ENCODE results near the gene CLIC3.
"Not testable (repeated sequence)": the region's sequence is repeated elsewhere in the genome, so short reads cannot be mapped to it uniquely, and the experiment has no call there.

The CLIC3 gene

DNA sequence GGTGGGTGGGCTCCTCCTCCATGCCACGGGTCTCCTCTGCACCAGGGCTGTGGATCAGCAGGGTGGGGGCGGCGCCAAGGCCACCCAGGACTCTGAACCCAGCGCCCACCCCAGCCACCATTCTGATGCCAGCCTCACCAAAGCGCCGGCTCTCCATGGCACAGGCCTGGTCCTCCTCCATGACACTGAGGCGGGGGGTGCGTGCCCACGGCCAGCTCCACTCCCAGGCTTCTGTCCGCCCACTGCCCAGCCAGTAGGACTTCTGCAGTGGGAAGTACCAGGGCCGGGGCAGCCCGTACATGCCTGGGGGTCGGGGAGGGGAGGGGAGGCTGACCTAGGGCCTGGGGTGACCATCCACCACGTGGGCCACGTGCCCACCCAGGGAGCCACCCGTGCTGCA, 20.1 kb upstream of the CLIC3 start:
- DNase-seq: no peak

DNA sequence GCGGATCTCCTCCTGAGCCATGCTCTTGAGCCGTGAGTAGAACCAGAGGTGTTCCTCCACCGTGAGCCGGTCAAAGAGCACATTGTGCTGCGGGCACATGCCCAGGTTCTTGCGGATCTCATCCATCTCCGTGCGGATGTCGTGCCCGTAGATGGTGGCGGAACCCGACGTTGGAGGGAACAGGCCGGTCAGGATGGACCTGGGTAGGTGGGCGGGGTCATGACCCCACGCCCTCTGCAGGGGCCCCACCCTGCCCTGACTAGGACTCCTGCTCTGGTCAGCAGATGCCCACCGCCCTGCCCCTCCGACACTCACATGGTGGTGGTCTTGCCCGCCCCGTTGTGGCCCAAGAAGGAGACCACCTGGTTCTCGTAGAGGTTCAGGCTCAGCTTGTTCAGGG, 19.6 kb upstream of the CLIC3 start:
- DNase-seq: no peak

DNA sequence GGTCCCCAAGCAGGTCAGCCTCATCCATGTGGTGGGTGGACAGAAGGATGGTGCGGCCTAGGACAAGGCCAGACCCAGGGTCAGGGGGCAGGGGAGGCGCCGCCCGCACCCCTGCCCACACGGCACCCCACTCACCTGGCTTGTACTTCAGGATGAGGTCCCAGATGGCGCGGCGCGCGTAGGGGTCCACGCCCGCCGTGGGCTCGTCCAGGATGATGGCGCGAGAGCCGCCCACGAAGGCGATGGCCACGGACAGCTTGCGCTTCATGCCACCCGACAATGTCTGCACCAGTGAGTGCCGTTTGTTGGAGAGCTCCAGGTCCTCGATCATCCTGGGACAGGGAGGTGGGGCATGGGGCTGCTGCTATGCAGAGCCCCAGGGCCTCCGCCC, 19.2 kb upstream of the CLIC3 start:
- DNase-seq: no peak

GRCh38 chr9:137014776-137015539, 18.6 kb upstream of the CLIC3 start:
- no peak for DNase-seq

DNA sequence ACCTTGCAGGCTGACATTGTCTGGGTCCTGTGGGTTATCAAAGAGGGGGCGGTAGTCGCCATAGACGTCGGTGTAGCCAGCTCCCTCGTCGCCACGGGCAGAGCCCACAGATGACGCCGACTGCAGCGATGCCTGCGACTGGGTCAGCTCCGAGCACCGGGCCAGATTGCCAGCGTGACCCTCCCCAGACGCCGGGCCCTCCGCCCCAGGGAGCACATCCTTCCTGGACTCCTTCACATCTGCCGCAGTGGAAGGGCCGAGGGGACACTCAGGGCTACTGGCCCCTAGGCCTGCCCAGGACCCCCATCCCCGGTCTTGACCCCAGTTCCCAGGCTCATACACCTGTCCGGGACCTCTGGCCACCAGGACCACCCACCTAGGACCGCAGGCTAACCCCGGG, 17.8 kb upstream of the CLIC3 start:
- no peak for DNase-seq

- DNase-seq: no peak
Observed at GRCh38 chr9:137013571-137013940, 17.2 kb upstream of the CLIC3 start.

DNA sequence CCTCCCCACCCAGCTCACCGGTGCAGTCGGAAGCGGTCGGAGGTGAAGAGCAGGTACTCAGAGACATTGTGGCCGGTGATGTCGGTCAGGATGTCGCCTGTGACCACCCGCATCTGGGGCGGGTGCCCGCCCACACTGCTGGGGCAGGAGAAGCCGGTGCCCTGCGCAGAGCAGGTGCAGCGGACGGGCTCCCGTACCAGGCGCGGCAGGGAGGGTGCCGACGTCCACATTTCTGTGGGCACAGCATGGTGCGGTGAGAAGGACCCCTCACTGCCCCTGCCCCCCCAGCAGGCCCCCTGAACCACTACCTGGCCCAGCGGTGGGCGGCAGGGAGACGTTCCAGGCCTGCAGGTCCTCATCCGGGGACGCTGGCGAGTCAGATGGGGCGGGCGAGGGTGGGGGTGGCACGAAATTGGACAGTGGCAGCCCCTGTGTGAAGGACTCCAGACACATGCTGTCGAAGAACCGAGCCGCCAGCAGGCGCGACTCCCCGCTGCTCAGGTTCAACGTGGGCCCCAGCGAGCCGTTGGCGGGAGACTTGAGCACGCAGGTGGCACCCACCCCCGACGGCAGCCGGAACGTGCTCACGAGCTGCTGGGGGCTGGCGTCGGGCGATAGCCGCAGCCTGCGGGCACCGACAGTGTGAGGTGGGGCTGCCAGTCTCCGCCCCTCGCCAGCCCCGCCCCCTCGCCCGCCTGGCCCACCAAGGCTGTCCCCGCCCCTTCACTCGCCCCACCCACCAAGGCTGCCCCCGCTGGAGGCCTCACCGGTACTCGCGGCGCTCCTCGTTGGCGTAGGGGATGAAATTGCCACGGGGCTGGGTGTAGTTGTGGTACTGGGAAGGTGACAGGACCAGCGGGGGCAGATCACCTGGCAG, 16.6 kb upstream of the CLIC3 start:
- no peak for DNase-seq

- no peak for DNase-seq
Observed at GRCh38 chr9:137011907-137012675, 15.7 kb upstream of the CLIC3 start.

- no peak for DNase-seq
Observed at GRCh38 chr9:137011156-137011555, 14.8 kb upstream of the CLIC3 start.

DNA sequence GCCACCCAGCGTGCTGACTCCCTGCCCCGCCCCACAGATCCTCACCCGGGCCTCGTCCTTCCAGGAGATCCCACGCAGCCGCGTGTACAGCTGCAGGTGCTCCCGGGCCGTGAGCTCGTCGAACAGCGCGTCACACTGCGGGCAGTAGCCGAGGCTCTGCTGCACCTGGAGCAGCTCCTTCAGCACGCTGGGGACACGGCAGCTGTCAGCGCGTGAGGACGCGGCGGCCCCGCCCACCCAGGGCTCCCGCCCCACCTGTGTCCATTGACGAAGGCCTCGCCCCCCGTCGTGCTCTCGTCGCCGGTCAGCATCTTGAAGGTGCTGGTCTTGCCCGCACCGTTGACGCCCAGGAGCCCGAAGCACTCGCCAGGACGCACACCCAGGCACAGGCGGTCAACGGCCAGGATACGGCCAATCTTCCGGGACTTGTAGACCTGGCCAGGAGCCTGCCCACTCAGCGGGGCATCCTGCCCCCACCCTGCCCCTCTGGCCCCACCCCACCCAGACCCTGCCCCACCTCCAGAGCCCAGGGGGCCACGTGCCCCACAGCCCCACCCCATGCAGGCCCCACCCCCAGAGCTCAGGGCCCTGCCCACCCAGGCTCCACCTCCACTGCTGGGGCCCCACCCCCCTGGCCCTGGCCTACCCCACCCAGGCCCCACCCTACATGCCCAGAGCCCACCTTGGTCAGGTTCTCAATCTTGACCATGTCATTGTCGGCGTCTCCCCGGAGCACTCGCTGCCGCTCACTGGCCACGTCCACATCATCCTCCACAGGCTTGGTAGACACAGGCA, 13.8 kb upstream of the CLIC3 start:
- no peak for DNase-seq

- DNase-seq: no peak
Observed at GRCh38 chr9:137009217-137009616, 12.8 kb upstream of the CLIC3 start.

GRCh38 chr9:137008312-137008711, 11.9 kb upstream of the CLIC3 start:
- no peak for DNase-seq

GRCh38 chr9:137007816-137008270, 11.5 kb upstream of the CLIC3 start:
- DNase-seq: no peak

DNA sequence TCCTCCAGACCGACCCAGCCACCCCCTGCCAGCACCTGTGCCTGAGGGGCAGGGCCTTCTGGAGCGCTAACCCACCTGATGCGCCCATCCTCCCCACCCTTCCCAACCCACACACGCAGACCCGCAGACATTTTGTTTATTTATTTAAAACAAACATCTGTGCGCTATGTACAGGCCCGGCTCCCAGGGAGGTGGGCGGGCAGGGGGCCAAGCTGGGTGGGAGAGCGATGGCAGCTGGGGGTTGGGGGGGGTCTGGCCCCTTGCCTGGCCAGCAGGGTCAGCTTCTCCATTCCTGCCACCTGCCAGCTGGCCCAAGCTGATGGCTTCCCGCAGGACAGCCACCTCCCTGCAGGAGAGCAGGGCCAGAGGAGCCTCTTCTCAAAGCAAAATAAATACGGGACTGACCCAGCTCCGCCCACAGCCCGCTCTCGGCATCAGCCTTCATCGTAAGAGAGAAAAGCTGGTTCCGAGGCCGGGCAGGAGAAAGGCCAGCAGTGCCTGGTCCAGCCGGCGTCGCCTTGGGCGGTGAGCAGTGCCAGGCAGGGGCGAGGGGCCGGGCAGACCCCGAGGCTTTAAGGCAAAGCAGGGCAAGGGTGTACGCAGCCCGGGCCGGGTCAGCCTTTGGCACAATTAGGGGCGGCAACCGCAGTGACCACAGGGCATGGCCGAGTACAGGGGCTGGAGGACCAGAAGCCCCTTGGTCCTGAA, 10.9 kb upstream of the CLIC3 start:
- DNase-seq: no peak

DNA sequence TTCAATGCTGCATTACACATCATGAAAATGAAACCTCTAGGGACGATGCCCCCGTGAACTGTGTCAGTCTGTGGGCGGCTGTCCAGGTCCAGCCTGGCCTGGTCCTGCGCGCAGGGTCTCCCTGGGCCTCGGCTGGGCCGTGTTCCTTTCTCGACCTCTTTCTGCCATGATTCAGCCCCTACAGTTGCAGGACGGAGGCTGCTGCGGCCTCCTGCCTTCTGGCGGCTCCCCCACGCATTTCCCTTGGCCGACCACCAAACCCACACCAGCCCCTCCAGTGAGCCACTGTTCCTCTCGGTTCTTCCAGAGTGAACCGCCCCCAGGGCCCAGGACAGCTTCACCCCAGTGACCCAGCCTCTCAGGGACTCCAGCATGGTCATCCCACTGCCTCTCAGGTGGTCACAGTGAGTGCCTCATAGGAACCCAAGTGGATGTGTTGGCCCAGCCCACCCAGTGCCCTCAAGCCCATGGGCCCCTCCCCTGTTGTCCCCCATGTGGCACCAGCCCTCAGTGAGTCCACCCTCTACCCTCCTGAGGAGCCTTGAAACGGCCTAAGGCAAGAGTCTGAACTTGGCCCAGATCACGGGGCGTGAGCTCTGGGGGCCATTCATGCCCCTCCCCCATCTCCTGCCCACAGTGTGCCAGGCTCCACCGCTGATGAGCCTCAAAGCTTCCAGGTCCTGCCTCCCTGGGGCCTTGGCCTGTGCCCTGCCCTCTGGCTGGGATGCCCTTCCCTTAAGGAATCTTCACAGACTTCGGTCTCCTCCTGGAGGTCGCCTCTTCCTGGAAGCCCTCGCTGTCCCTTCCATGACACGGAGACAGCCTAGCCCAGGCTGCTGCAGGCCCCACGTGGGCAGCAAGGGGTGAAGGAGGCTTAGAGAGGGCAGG, 10.0 kb upstream of the CLIC3 start:
- no peak for DNase-seq

DNA sequence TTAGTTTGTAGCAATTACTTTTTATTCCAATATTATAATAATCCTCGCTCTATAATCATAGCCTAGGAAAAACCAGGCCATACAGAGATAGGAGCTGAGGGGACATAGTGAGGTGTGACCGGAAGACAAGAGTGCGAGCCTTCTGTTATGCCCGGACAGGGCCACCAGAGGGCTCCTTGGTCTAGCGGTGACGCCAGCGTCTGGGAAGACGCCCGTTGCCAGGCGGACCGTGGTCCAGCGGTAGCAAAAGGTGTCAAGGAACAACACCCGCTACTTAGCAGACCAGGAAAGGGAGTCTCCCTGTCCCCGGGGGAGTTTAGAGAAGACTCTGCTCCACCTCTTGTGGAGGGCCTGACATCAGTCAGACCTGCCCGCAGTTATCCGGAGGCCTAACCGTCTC, 7.9 kb upstream of the CLIC3 start:
- not testable (repeated sequence) for DNase-seq

DNA sequence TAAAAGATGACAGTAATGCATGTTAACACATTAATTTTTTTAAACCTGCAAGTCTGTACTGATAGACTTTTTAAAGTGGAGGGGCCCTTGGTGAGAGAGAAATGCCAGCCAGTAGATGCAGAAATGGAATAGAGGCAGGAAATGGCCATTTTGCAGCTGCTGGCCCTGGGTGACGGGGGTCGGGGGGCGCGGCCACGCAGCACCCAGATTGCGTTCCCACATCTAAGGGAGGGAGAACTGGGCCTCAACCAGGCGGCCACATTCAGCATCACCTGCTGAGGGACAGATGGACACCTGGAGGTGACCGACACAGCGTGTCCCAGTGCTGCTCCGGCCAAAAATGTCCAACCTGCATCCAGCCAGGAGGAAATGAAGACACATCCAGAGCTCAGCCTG, 6.3 kb upstream of the CLIC3 start:
- DNase-seq: no peak

DNA sequence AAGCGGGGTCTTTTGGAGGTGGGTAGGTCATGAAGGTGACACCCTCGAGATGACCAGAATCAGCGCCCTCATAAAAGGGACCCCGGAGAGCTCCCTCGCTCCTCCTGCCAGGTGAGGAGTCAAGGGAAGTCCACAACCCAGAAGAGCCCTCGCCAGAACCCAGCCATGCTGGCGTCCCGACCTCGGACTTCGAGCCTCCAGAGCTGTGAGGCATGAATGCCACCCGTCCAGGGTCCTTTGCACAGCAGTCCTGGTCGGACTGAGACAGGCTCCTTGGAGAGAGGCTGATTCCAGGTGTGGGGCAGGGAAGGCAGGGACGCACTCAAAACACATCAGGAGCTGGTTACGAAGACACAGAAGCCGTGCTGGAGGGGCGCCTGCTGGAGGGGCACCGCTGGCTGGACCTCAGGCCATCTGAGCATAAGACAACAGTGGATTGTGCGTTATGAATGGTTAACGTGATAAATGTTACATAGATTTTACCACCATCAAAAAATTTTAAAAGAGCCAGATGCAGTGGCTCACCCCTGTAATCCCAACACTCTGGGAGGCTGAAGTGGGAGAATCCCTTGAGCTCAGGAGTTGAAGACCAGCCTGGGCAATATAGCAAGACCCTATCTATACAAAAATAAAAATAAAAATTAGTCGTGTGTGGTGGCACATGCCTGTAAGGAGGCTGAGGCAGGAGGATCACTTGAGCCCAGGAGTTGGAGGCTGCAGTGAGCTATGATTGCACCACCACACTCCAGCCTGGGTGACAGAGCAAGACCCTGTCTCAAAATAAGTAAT, 5.7 kb upstream of the CLIC3 start:
- DNase-seq: no peak

DNA sequence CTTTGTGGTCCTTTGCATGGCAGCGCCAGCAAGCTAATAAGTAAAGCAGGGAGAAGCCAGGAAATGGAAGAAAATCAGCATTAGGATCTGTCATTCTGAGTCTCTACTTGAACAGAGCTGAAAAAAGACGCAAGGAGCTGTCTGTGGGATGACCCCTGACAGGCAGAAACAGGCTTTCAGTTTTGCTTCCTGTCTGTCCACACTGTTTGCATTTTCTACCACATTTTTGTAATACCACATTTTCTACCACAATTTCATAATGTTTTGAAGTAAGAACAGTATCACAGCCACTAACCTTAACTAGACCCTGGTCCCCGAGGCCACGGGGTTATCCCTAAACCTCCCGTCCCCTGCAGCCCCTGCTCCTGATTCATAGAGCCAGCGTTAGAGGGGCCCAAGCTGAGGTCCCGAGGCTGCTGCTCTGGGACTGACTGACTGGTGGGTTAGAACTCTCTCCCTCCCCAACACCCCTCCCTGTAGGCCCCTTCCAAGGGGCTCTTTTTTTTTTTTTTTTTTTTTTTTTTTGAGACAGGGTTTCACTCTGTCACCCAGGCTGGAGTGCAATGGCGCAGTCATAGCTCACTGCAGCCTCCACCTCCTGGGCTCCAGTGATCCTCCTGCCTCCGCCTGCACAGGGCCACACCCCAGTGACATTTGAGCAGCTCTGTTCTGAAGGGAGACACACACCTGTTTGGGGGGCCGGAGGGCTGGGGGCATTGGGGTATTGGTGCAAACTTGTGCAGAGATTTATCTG, 4.0 kb upstream of the CLIC3 start:
- no peak for DNase-seq

All from activated naive CD4-positive, alpha-beta T cell treated with anti-CD3 and anti-CD28 coated beads, Interleukin-2, amount 50 U/mL, for 16 hours (primary cell).